Kasumi-1 (cell line): ENCODE results near the gene MPHOSPH10.
"Not testable (repeated sequence)": the region's sequence is repeated elsewhere in the genome, so short reads cannot be mapped to it uniquely, and the experiment has no call there.

Experiments
- DNase-seq, 2 experiments: peaks; one replicate each; lab custom pipeline; 2025; lab: John Stamatoyannopoulos, UW

MPHOSPH10 gene

DNA sequence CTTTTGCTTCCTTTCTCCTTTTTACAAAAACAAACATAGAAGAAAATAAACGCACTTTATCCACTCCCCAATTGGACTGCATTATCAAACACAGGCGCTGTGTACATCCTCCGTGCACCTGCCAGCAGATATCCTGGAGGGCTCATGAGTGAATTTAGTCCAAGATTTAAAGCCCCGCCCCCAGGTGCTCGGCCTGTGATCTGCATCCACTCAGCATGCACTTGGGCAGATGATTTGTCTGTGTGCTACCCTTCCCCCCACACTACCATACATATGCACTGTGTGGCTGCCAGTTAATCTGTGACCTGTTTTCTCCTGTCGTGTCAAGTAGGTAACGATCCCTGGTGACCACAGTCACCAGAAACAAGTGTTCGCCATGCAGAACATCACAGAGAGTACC lies 48.4 kb downstream of the MPHOSPH10 start:
- DNase-seq, result not testable (repeated sequence)

DNA sequence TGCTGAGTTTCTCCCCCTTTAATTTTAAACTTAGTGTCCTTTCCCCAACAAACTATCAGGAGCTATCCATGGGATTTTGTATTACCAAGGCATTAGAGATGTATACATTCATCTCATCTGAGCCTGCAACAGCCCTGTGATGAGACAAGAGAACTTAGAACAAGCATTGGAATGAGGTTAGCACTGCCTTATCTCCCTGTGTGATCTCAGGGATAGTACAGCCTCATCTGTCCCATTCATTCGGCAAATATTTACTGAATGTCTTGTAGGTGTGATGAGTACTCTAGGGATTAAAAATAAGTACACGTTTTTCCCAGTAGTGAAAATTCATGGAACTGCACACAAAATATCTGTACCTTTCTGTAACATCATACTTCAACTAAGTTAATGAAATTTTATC lies 50.9 kb downstream of the MPHOSPH10 start:
- no peak for DNase-seq

DNA sequence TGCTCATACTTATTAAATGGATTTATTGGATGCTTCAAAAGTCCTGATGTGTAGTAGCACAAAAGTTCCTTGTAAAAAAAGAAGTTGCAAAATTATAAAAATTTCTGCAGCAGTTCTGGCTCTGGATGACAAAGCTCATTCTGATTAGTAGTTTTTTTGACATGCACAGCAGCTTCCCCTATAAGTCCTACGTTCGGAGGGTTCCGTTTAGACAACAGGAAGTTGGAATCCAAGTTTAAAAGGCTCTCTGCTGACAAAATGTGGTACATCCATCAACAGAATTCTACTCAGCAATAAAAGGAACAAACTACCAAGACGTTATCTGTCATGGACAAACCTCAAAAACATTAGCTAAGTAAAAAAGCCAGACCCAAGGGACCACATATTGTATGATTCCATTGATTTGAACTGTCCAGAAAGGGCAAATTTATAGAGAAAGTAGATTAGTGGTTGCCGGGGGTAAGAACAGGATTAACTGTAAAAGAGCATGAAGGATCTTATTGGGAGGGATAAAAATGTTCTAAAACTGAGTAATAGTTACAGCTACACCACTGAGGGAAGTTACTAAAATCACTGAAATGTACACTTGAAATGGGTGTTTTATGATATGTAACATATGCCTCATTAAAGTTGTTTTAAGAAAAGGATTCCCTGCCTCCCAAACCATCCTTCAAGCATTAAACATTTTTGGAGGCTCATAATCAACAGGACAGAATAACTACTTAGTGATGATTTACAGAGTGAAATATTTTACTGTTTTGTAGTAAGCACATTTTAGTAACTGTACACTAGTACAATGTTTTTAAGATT lies 53.1 kb downstream of the MPHOSPH10 start:
- DNase-seq, result peak in 1 of 2 experiments; percentile 21

DNA sequence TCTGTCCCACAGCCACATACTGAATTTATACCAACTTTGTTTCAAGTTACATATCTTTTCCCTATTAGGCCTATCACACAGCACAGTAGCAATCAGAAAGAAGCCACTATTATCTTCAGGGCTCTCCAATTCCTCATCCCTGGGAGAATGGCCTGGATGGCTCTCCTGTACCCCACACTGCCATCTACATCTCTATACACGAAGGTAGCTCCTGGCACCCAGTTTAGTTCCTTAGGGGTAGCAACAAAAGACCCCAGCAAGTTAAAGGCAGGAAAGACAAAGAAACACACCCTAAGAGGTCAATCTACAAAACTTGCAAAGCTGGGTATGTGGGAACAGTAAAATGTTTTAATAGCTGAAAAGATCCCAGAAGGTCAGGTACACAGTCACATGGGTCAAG lies 56.5 kb downstream of the MPHOSPH10 start:
- no peak for DNase-seq

DNA sequence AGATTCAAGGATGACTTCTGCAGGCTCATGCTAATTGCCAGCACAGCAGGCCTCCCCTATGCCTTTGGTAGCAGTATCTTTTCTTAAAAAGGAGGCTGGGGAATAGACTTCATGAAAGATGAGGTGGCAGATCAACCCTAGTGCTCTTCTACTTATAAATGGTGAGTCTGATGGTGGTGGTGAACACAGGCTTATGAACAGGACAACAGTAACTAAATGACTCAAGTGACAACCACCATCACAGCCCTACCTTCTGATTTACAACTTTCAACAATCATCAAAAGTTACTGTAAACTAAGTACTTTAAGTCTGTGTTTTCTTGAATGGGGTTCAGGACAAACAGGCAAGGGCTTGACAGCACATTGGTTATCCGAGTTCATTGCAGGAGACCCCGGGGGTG lies 57.2 kb downstream of the MPHOSPH10 start:
- DNase-seq, result no peak

DNA sequence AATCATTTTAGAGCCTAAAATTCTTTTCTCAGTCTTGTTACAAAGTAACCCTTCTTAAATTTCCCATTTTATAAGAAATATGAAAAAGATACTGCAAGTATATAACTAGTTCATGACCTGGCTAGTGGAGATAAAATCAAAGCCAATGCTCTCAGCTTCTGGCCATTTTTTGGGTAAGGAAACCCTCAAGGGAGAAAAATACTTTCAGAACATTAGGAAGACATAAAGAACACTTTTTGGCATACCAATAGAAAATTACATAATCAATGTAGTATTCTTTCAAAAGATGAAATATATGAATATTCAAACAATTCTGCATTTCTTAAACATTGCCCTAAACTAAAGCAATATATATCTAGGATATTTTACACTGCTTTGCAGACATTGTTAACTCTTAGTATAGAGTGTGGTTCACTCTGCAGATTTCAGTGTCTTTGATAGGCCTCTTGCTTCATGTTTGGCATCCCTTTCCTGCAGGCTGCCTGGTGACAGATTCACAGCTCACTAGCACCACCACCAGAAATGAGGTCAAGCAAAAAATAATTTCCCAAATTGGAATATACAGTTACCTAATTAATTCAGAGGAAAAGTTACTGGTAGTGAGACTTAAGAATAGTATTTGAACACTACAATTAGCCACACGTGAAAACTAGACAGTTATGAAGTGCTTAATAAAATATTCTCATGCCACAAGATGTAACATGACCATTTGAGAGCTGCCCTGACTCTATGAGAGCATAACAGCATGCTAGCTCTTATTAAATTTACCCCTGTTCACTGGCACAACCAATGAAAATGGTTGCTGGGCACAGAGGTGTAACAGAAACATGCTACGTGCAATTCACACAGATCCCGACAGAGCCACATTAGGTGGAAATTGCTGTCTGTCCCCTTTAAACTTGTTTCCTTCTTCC lies 60.5 kb downstream of the MPHOSPH10 start:
- peak; percentile 54 to 61 for DNase-seq

DNA sequence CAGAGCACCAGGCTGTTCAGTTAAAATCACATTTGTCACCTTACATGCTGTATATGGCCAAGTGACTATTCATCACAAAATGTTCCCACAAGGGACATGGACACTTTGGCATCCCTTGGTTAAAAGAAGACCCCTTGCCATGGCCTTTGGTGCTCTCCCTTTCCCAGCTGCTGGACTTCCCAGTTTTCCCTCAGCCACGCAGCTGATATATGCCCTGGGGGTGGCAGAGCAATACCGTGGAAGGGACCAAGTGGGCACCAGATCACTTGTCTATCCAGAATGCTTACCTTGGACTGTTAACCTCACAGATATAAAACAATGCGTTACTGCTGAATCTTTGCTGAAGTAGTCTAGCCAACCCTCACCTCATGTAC lies 61.1 kb downstream of the MPHOSPH10 start:
- DNase-seq, result peak in 1 of 2 experiments; percentile 37
